ENCODE measurements around the gene THSD7A.

DNA sequence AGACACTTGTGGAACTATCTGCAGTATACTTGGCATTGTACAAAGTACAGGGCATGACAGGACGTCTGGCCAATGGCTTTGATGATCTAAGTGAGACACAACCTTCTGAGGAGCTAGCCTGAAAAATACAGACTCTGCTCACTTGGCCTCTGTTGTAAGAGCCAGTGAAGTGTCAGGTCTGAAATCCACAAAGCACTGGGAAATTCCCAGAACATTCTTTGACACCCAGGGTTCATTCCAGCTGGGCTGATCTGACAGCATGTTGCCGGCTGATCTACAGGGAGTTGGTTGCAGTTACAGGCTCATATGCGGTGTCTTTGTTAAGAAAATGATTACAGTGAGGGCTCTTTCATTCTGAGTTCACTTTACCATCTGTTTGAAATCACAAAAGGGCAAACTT is 503.7 kb downstream of the THSD7A start:
- TF ChIP-seq, protein P1, sequence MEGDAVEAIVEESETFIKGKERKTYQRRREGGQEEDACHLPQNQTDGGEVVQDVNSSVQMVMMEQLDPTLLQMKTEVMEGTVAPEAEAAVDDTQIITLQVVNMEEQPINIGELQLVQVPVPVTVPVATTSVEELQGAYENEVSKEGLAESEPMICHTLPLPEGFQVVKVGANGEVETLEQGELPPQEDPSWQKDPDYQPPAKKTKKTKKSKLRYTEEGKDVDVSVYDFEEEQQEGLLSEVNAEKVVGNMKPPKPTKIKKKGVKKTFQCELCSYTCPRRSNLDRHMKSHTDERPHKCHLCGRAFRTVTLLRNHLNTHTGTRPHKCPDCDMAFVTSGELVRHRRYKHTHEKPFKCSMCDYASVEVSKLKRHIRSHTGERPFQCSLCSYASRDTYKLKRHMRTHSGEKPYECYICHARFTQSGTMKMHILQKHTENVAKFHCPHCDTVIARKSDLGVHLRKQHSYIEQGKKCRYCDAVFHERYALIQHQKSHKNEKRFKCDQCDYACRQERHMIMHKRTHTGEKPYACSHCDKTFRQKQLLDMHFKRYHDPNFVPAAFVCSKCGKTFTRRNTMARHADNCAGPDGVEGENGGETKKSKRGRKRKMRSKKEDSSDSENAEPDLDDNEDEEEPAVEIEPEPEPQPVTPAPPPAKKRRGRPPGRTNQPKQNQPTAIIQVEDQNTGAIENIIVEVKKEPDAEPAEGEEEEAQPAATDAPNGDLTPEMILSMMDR (IDR thresholded peaks at IDR 0.05): no peak
- TF ChIP-seq POLR2A (IDR thresholded peaks at IDR 0.05): no peak

Measured in heart left ventricle (tissue), 13 donors.